HG03457 (cell line): Measurements from ENCODE around the gene CYBA.
"Not testable (repeated sequence)": the region's sequence is repeated elsewhere in the genome, so short reads cannot be mapped to it uniquely, and the experiment has no call there.

Experiments used
- ATAC-seq: cut with Tn5 transposase; IDR thresholded peaks from one replicate; pipeline ENCODE4 v1.9.1; 2021; ENCODE audit warnings: moderate number of reproducible peaks; ENCODE audit not compliant: unreplicated experiment

Gene CYBA

GRCh38 chr16:88614818-88615580 is 35.9 kb downstream of the CYBA start:
- no peak for ATAC-seq

- ATAC-seq, result no peak
Observed at GRCh38 chr16:88613911-88614817, 36.7 kb downstream of the CYBA start.

GRCh38 chr16:88613293-88613692 is 37.6 kb downstream of the CYBA start:
- no peak for ATAC-seq

- no peak for ATAC-seq
Observed at GRCh38 chr16:88610909-88611812, 39.7 kb downstream of the CYBA start.

GRCh38 chr16:88610080-88610479 is 40.8 kb downstream of the CYBA start:
- ATAC-seq, result no peak

- ATAC-seq, result not testable (repeated sequence)
Observed at GRCh38 chr16:88609426-88609825, 41.4 kb downstream of the CYBA start.

GRCh38 chr16:88608076-88608475 is 42.8 kb downstream of the CYBA start:
- ATAC-seq, result no peak

GRCh38 chr16:88606148-88606757 is 44.6 kb downstream of the CYBA start:
- ATAC-seq, result no peak

GRCh38 chr16:88605186-88606147 is 45.4 kb downstream of the CYBA start:
- ATAC-seq, result no peak

- no peak for ATAC-seq
Observed at GRCh38 chr16:88602091-88602490, 48.8 kb downstream of the CYBA start.

- no peak for ATAC-seq
Observed at GRCh38 chr16:88601313-88602036, 49.4 kb downstream of the CYBA start.

- ATAC-seq, result no peak
Observed at GRCh38 chr16:88600539-88600896, 50.3 kb downstream of the CYBA start.

- no peak for ATAC-seq
Observed at GRCh38 chr16:88599825-88600538, 50.9 kb downstream of the CYBA start.

GRCh38 chr16:88599092-88599733 is 51.6 kb downstream of the CYBA start:
- ATAC-seq, result no peak

- no peak for ATAC-seq
Observed at GRCh38 chr16:88597856-88598491, 52.9 kb downstream of the CYBA start.

- ATAC-seq, result no peak
Observed at GRCh38 chr16:88596483-88596882, 54.4 kb downstream of the CYBA start.

GRCh38 chr16:88595921-88596320 is 54.9 kb downstream of the CYBA start:
- no peak for ATAC-seq
